LHCN-M2 (cell line): ENCODE data around the gene ERP27. TPM values are rescaled to one million over a fixed set of nuclear protein-coding genes. Genes with fewer than 3 reads are reported as not detected.
A peak's percentile ranks its signal among the peaks of the same experiment; 100 is the strongest.

ENCODE experiments used
- DNase-seq: peaks from one replicate; pipeline ENCODE4 v3.0.0-alpha.2; 2012; ENCODE audit warnings: low read depth
- total RNA-seq: library from RNA; depleted of rRNA; stranded (reverse); fragments of >200 nt; gene quantifications from 2 replicates; pipeline ENCODE4 v1.2.3, GENCODE V29; 2014

The ERP27 gene
- total RNA-seq, 1 experiment from 2014 or later, result not detected

GRCh38 chr12:14937014-14937413 lies 1.3 kb downstream of the ERP27 start:
- DNase-seq, result no peak

GRCh38 chr12:14936224-14936861 lies 2.0 kb downstream of the ERP27 start:
- DNase-seq, result peak; percentile 19

- no peak for DNase-seq
These were observed 3.3 kb downstream of the ERP27 start for GRCh38 chr12:14935031-14935430.

DNA sequence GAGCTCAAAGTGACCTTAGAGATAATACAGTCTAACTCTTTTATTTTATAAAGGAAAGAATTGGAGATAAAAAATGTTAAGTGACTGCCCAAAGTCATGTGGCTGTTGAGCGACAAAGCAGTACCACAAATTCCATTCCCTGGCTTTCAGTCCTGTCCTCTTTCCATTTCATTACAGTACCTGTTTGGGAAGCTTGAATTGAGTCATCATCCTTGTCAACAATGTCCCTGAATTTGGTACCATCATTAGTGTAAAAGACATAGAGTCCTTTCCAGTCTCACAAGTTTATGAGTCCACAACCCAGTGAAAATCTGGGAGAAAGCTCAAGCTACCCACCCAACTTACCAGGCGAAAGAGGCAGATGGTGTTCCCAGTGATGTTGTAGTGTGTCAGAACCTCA lies 3.8 kb downstream of the ERP27 start:
- no peak for DNase-seq

- no peak for DNase-seq
These were observed 6.4 kb downstream of the ERP27 start for GRCh38 chr12:14931791-14932560.

DNA sequence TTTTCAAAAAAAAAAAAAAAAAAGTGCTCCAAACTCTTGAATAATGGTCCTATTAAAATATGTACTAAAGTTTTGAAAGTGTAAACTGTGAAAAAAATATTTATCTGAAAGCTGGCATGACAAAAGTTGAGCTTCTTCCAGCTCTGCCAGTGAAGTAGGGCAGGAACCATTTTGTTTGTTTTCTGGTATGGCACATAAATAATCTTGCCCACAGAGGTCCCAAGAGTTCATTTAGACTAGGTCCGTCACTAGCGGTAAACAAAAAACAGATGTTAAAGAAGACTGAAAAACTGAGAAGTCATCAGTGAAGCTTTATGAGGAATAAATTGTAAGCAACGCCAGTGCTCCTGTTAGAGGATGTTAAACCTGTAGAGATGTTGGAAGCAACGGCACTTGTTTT lies 7.0 kb downstream of the ERP27 start:
- DNase-seq, result no peak

DNA sequence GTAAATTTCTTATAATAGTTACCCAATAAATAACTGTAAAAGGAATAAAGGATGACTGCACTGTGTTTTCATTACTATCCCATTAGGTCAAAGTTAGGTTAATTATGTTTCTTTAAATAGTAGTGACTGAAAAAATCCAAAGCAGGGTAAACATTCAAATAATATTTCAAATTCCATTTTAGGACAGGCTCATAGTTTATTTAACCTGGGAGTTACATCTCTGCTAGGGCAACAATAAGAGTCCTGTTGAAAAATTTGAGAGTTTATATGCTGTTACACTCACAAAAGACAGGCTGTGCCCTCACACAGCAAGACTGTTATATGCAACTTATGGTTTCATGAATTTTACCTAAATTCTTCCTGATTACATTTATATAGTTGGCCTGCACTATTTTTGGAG lies 8.0 kb downstream of the ERP27 start:
- DNase-seq, result no peak

DNA sequence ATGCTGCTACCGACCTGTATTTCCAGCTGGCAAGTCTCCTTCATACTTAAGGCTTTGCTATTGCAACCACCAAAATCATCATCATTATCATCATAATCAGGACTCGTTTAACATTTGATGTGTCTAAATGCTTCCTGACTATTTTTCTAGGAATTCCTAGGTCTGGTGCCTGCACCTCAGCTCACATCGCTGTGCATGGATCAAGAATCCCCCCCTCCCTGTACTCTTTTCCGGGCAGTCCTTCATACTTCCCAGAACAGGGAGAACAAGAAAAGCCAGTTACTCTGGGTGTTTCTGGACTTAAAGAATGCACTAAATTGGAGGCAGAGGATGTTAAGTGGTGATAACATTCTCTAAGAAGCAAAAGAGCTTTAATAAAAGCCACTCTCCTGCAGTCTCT lies 9.4 kb downstream of the ERP27 start:
- no peak for DNase-seq

GRCh38 chr12:14927267-14927666 lies 11.1 kb downstream of the ERP27 start:
- no peak for DNase-seq

DNA sequence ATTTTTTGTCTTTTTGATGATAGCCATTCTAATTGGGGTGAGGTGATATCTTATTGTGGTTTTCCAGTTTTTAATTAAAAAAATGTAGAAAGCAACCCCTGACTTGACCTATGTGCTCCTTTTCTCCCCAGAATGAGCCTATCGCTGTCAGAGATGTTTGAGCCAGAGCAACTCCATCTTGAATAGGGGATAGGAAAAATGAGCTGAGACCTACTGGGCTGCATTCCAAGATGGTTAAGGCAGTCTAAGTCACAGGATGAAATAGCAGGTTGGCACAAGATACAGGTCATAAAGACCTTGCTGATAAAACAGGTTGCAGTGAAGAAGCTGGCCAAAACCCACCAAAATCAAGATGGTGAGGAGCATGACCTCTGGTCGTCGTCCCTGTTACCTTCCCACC lies 13.8 kb downstream of the ERP27 start:
- DNase-seq, result no peak

- DNase-seq, result no peak
These were observed 14.4 kb downstream of the ERP27 start for GRCh38 chr12:14923944-14924343.

DNA sequence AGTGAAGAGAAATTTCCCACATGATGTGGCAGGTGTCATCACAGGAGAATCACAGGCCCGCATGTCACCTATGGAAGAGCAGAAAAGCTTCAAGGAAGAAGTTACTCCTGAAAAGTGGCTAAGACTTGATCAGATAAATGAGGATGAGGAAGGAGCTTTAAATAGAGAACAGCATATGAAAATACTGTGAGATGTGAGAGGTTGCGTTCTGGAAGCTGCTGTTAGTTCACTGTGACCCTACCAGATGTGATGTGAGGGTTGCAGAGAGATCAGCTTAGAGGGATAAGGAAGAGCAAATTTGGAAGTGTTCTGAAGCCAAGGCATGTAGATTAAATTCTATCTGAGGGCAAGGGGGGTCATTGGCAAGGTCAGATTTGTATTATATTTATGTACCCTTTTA lies 17.1 kb downstream of the ERP27 start:
- DNase-seq, result no peak

DNA sequence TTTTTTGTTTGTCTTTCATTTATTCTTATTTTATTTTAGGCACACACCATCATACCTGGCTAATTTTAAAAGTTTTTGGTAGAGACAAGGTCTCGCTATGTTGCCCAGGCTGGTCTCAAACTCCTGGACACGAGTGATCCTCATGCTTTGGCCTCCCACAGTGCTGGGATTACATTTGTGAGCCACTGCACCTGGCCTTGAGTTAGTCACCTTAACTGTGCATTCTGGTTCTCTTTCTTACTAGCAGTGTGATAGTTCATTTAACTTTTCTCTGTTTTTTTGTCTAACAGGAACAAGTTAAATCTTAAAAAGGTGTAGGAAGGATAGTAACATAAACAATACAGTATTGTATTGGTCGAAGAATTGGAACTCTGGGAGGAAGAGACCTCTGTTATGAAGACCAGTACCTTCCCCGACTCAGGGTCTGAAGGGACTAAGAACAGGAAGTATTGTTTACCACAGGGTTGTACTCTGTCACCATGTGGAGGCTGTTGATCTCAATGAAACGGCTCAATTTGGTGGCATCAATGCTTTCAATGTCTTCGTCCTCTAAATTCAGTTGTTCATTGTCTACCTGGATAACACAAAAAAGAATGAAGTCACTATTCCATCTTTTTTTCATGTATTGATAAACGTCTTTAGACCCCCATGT lies 17.7 kb downstream of the ERP27 start:
- DNase-seq, result no peak

DNA sequence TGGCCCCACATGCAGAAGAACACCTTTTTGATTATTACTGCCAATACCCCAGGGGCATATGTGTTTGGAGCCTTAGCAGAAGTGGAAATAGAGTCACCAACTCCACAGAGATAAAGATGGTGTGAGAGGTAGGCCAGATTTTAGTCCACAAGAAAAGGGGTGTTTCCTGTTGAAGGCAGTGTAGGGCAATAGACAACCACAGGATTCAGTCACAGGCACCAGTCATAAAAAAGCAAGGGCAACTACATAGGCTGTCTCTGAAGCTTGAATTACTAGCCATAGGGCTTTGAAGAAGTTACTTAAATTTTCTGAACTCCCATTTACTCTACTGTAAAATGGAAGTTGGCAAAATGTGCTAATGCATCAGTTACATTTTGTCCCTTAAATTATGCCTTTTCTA lies 18.9 kb downstream of the ERP27 start:
- no peak for DNase-seq

- no peak for DNase-seq
These were observed 22.6 kb downstream of the ERP27 start for GRCh38 chr12:14915736-14916135.

DNA sequence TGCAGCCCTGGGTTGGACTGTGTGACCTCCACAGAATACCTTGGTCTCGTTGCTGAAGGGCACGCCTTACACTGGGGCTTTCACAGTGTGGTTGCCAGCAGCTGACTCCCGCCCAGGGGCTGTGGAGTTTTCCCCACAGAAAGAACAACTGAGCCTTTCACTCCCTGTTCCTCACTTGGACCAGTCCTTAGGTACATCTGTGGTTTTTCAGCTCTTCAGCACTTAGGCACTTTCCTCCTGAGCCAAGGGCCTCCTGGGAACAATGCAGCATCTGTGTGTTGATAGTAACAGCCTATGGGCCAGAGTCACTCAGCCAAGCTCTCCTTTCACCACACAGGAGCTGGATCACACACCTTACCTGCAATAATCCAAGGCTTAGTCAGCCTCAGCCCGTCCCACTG lies 25.0 kb downstream of the ERP27 start:
- DNase-seq, result peak; percentile 10

GRCh38 chr12:14911131-14911530 lies 27.2 kb downstream of the ERP27 start:
- DNase-seq, result no peak

- DNase-seq, result peak; percentile 57
These were observed 28.0 kb downstream of the ERP27 start for GRCh38 chr12:14910090-14910915.

- DNase-seq, result no peak
These were observed 30.4 kb downstream of the ERP27 start for GRCh38 chr12:14907953-14908352.

DNA sequence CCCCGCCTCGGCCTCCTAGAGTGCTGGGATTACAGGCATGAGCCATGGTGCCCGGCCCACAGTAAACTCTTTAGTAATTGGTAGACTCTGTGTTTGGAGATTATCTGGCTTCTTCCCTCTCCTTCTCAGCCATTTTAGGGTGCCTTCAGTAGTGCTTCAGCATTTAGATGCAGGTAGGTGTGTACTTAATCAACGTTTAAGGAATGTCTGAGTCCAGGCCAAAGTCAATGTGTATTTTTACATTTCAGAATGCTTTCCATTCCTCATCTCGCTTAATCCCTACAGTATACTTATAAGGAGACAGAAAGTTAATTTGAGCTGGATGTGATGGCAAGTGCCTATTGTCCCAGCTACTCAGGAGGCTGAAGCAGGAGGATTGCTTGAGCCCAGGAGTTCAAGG lies 32.2 kb downstream of the ERP27 start:
- DNase-seq, result no peak

DNA sequence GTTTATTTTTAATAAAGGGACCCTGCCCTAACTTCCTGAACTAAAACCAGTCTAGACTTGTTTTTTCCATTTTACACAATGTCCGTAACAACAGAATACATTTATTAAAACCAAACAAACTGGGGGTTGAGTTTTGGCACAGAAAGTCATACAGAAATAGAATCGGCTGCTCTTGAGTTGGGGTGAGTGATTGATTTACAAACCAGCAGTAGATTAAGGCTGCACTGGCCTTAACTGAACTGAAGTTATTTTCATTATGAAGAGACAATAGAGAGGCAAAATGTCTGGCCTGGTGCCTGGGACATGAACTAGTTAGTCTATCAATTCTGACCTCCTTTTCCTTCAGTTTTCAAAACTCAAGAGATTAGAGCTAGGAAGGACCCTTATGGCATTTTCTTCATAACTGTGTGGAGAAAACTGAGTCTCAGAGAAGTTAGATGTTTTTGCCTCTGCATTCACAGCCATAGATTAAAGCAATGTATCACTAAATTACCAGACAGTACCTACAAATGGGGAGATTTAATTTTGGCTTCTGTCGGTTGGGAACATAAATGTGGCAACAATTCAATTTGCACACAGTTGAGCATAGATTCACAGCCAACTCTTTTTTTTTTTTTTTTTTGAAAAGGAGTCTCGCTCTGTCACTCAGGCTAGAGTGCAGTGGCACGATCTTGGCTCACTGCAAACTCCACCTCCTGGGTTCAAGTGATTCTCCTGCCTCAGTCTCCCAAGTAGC lies 32.9 kb downstream of the ERP27 start:
- no peak for DNase-seq
